ENCODE measurements around the gene UQCC3. TPM values are rescaled to one million over a fixed set of nuclear protein-coding genes. Genes with fewer than 3 reads are reported as not detected.

UQCC3 gene
- total RNA-seq, 1 experiment from 2014 or later = 17.9 TPM

DNA sequence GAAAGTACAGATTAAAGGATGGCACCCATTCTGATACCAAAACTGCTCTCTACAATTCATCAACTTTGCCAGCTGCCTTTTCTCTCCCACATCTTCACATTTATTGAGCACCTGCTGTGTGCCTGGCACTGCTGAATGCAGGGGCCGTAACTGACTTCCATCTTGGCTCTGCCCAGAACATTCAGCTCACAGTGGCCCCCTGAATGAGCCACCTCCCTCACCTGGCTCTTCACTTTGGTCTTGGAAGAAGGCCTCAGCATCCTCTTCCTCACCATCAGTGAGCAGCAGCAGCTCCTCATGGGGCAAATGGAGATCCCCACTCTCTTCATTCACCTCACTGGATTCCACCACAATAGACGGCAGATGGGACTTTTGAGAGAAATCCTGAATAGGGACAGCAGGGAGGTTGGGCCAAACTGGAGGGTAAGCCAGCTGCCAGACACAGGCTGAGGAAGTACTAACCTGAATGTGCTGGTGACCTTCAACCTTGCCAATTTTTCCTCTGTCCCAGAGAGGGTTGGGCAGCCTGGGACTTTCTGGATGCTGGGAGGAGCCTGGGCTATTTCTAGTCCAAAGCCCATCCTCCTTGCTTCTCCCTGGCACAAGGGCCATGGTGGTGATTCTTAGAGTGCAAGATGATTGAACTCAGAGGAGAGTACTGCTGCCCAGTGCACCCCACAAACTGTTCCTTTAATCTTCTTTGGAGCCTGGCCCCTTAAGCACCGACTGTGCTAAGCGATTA lies 1.9 kb upstream of the UQCC3 start:
- Histone ChIP-seq H3K4me3 (replicated peaks in 1 of 2; ENCODE audit: low read depth in 1 of 2, low read length in 2 of 2) (no peak overlapping the region), H3K36me3 (ENCODE audit: control insufficient read depth in 1 of 2, insufficient read depth in 2 of 2, low read length in 2 of 2) (peaks cover 2 to 18% of the 10 kb centered on the region in 2 experiments; a peak in 2 of 4 replicates), H3K9ac (ENCODE audit: low read length) (peak overlapping the region; percentile 13), H3K27me3 (ENCODE audit: insufficient read depth, low read length) (no peaks in the 10 kb centered on the region), H2AFZ (ENCODE audit: low read depth, low read length, poor library complexity, severe bottlenecking) (no peak overlapping the region), H3K4me1 (ENCODE audit: control insufficient read depth in 1 of 2, insufficient read depth in 2 of 2, low read length in 2 of 2) (peaks cover 39 to 68% of the 10 kb centered on the region in 2 experiments), H4K20me1 (ENCODE audit: insufficient read depth) (no peaks in the 10 kb centered on the region), H3K4me2 (ENCODE audit: low read length) (peak overlapping the region; percentile 95), H3K9me3 (ENCODE audit: control insufficient read depth in 1 of 2, insufficient read depth in 1 of 2, low read depth in 1 of 2, low read length in 2 of 2) (no peaks in the 10 kb centered on the region), H3K9me2 (ENCODE audit: insufficient read depth) (no peaks in the 10 kb centered on the region), H3K79me2 (ENCODE audit: insufficient read depth, low read length) (peaks cover 80% of the 10 kb centered on the region), H3K27ac (ENCODE audit: low read depth, low read length) (peak overlapping the region; percentile 98)
- ChIA-PET POLR2A (interaction anchor here (0.7 to 8.9 kb wide), 8 partner anchors 10 to 172 kb away, joined by 3 to 195 read pairs (median 10); partner anchors contain the start of genes GANAB, INTS5, MTA2 and TUT1), RAD21 (ENCODE audit: low non-redundant PET in 1 of 2, low total read pairs in 2 of 2, uncharacterized antibody in 2 of 2, unreplicated experiment in 2 of 2) (no interaction called here), CTCF (interaction anchor here (2.9 kb wide), 1 partner anchor 11 kb away, joined by 16 read pairs; no protein-coding TSS in a partner anchor)
- BruUV-seq (replicated peaks) = no TSS peak
- ATAC-seq (no peak), DNase-seq (ENCODE audit: low read depth, low spot score) (no peak)
- intact Hi-C loops (cut with micrococcal nuclease) = loop anchor here (5.0 to 10.0 kb wide), 3 partner anchors 77 to 118 kb away; partner anchors contain the start of genes POLR2G, TMEM179B and TUT1
- TF ChIP-seq CTCF (IDR thresholded peaks at IDR 0.05 in 2 of 3, conservative IDR thresholded peaks at IDR 0.05 in 1 of 3; ENCODE audit: borderline replicate concordance in 1 of 3, insufficient read depth in 1 of 3, low read depth in 2 of 3, low read length in 2 of 3) (no peak), MAX (IDR thresholded peaks at IDR 0.05) (no peak), ATF3 (IDR thresholded peaks at IDR 0.05) (no peak), JUND (IDR thresholded peaks at IDR 0.05) (no peak), SIN3A (IDR thresholded peaks at IDR 0.05; ENCODE audit: low read depth) (no peak), ELF1 (IDR thresholded peaks at IDR 0.05; ENCODE audit: borderline replicate concordance, low read depth) (no peak), TCF7L2 (IDR thresholded peaks at IDR 0.05; ENCODE audit: borderline replicate concordance, extremely low read depth, insufficient read depth, insufficient read length) (no peak), ZNF274 (IDR thresholded peaks at IDR 0.05; ENCODE audit: low read depth, low read length) (no peak), EGR1 (IDR thresholded peaks at IDR 0.05; ENCODE audit: low read depth) (no peak), SRF (IDR thresholded peaks at IDR 0.05; ENCODE audit: low read depth) (no peak), POLR2AphosphoS5 (IDR thresholded peaks at IDR 0.05; ENCODE audit: low read depth, low read length) (no peak; the same call in none of the 2 replicates), CEBPB (IDR thresholded peaks at IDR 0.05; ENCODE audit: low read depth) (no peak), POLR2A (IDR thresholded peaks at IDR 0.05; ENCODE audit: borderline replicate concordance, extremely low read depth, insufficient read depth, insufficient read length) (no peak), RAD21 (IDR thresholded peaks at IDR 0.05; ENCODE audit: low read depth) (no peak), EZH2phosphoT487 (IDR thresholded peaks at IDR 0.05; ENCODE audit: borderline replicate concordance) (no peak)

Measured in HCT116 (cell line).